ENCODE measurements around the gene GPX1.

GPX1 gene

GRCh38 chr3:49324768-49325167 is 33.4 kb downstream of the GPX1 start:
- DNase-seq = peak in 2 of 10 donors; percentile 18 to 43
- intact Hi-C loops (cut with DNase I) = no loop called here

DNA sequence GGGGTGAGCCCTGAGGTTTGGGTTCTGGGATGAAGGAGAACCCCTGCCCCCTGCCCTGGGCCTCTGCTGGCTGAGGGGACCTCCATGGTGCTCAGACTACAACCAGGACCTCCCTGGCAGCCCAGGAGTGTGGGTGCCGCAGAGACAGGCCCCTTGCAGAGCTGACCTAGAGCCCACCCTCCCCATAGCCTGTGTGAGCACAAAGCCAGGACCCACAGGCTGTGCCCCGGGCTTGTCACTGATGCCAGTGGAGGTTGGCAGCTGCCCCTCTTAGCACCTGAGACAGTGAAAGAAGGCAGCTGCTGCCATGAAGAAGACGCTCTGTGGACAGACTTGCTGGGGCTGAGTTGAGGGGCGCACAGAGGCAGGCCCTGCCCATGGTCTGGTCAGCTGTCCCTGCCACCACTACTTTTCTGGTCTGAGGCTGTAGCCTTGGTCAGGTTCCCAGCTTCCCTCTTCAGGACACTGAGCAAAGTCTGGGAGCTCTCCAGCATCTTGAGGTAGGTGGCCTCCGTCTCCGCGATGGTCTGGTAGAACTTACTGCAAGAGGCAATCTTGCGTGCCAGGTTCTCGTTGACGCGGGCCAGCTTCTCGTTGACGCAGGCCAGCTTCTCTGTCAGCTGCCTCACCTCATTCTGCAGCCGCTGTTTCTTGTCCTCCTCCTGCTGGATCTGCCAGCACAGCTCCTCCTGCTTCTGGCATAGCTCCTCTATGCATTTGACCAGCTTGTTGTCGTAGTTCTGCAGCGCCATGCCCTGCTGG is 41.3 kb downstream of the GPX1 start:
- intact Hi-C loops (cut with DNase I) = no loop called here
- peak in 9 of 10 donors; percentile 12 to 89 (median 45) for DNase-seq

- DNase-seq = peak in 2 of 10 donors; percentile 10 to 12
- intact Hi-C loops (cut with DNase I) = no loop called here
Observed at GRCh38 chr3:49313896-49314688, 44.1 kb downstream of the GPX1 start.

DNA sequence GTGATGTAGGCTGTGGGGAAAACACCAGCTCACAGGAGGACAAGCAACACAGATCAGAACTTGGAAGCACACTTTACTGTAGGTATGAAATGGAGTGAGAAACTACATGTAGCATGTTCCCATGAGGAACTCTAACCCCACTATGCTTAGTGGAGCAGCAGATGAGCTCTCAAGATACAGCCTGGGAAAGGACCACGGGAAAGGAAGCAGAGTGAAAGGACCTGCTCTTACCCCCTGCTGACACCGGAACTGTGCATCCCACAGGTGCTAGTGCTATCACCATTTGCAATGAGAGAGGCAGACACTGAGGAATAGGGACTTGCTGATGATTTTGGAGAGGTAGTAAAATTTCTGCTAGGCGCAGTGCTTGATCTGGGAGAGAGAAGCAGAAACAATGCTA is 46.9 kb downstream of the GPX1 start:
- intact Hi-C loops (cut with DNase I) = no loop called here
- DNase-seq = peak in 1 of 10 donors; percentile 46

- intact Hi-C loops (cut with DNase I) = no loop called here
- DNase-seq = peak in 1 of 10 donors; percentile 2
Observed at GRCh38 chr3:49310677-49311076, 47.5 kb downstream of the GPX1 start.

Data from posterior cingulate gyrus (tissue), 11 donors.